Hepatocyte (in vitro differentiated cells): ENCODE results near the gene STAP2. TPM values are rescaled to one million over a fixed set of nuclear protein-coding genes. Genes with fewer than 3 reads are reported as not detected.
A peak's percentile ranks its signal among the peaks of the same experiment; 100 is the strongest.
"Not testable (repeated sequence)": the region's sequence is repeated elsewhere in the genome, so short reads cannot be mapped to it uniquely, and the experiment has no call there.

Experiments
- DNase-seq: peaks from one replicate; pipeline ENCODE4 v3.0.0-alpha.2; 2016; ENCODE audit warnings: low spot score
- H2AFZ ChIP-seq: fragments of 200-600 bp; sonication (generic); 2 replicates; pipeline ENCODE4 v1.6.0; 2016; ENCODE audit warnings: antibody characterized with exemption, mild to moderate bottlenecking
- H3K27ac ChIP-seq: fragments of 200-600 bp; sonication (generic); 2 replicates; pipeline ENCODE4 v1.5.1; 2016; ENCODE audit warnings: mild to moderate bottlenecking
- H3K27me3 ChIP-seq: fragments of 200-600 bp; sonication (generic); 2 replicates; pipeline ENCODE4 v1.6.1; 2016
- H3K36me3 ChIP-seq: fragments of 200-600 bp; sonication (generic); replicated peaks from 2 replicates; pipeline ENCODE4 v1.5.1; 2016; ENCODE audit warnings: low read depth; ENCODE audit not compliant: insufficient read depth
- H3K4me1 ChIP-seq: fragments of 200-600 bp; sonication (generic); 2 replicates; pipeline ENCODE4 v1.5.1; 2016; ENCODE audit warnings: mild to moderate bottlenecking, moderate library complexity; ENCODE audit not compliant: insufficient read depth
- H3K4me2 ChIP-seq: fragments of 200-600 bp; sonication (generic); 2 replicates; pipeline ENCODE4 v1.6.0; 2016
- H3K4me3 ChIP-seq: fragments of 200-600 bp; sonication (generic); 2 replicates; pipeline ENCODE4 v1.5.1; 2016; ENCODE audit warnings: mild to moderate bottlenecking
- H3K79me2 ChIP-seq: fragments of 200-600 bp; sonication (generic); 2 replicates; pipeline ENCODE4 v1.6.0; 2017; ENCODE audit warnings: mild to moderate bottlenecking
- H3K9me2 ChIP-seq: fragments of 200-600 bp; sonication (generic); replicated peaks from 2 replicates; pipeline ENCODE4 v1.6.0; 2017; ENCODE audit warnings: mild to moderate bottlenecking; ENCODE audit not compliant: insufficient read depth
- H3K9me3 ChIP-seq: fragments of 200-600 bp; sonication (generic); 2 replicates; pipeline ENCODE4 v1.5.1; 2016; ENCODE audit warnings: low read depth, mild to moderate bottlenecking
- H4K20me1 ChIP-seq: fragments of 200-600 bp; sonication (generic); 2 replicates; pipeline ENCODE4 v1.6.0; 2016; ENCODE audit warnings: mild to moderate bottlenecking; ENCODE audit not compliant: insufficient read depth, poor library complexity, severe bottlenecking
- CTCF ChIP-seq: fragments of 200-600 bp; sonication (generic); IDR thresholded peaks from 2 replicates; pipeline ENCODE4 v1.5.1; 2016; ENCODE audit warnings: antibody characterized with exemption, mild to moderate bottlenecking; ENCODE audit not compliant: poor library complexity
- EZH2 ChIP-seq: fragments of 200-600 bp; sonication (generic); IDR thresholded peaks from 2 replicates; pipeline ENCODE4 v1.6.1; 2016; ENCODE audit warnings: antibody characterized with exemption, mild to moderate bottlenecking, borderline replicate concordance
- EZH2phosphoT487 ChIP-seq: fragments of 200-600 bp; sonication (generic); IDR thresholded peaks from one replicate; pipeline ENCODE4 v1.6.1; 2018; ENCODE audit warnings: antibody characterized with exemption, mild to moderate bottlenecking, low read depth, moderate library complexity; ENCODE audit not compliant: unreplicated experiment, severe bottlenecking
- WGBS: methylation state at CpG from one replicate; pipeline ENCODE4 v1.1.6; 2016; ENCODE audit warnings: low lambda C conversion rate; ENCODE audit errors: missing lambda C conversion rate; 5-methylcytosine and 5-hydroxymethylcytosine counted together
- polyA plus RNA-seq: library from polyadenylated mRNA; unstranded; fragments of >200 nt; fragmentation: Nextera tagmentation; extraction: Ambion mirVana; gene quantifications from 2 replicates; pipeline ENCODE4 v1.2.1, GENCODE V29; 2016
- total RNA-seq: library from RNA; depleted of rRNA; stranded (reverse); fragments of >200 nt; gene quantifications from 2 replicates; pipeline ENCODE4 v1.2.3, GENCODE V29; 2014

STAP2 gene
- total and polyA plus RNA-seq, 2 experiments from 2014 or later = 28.1 to 34.4 TPM

GRCh38 chr19:4288091-4288777 is 50.4 kb downstream of the STAP2 start:
- no peaks in the 10 kb centered on the region for H3K27me3 ChIP-seq
- H3K4me2 ChIP-seq = no peak overlapping the region
- H3K4me1 ChIP-seq = no peaks in the 10 kb centered on the region
- H3K79me2 ChIP-seq = no peaks in the 10 kb centered on the region
- H3K27ac ChIP-seq = no peak overlapping the region
- no peaks in the 10 kb centered on the region for H3K36me3 ChIP-seq
- DNase-seq = no peak
- H4K20me1 ChIP-seq = no peaks in the 10 kb centered on the region
- 84% methylated on average over 16 of the region's 16 CpGs for WGBS
- H3K9me3 ChIP-seq = no peaks in the 10 kb centered on the region
- TF ChIP-seq EZH2phosphoT487 = no peak
- no peak for TF ChIP-seq EZH2
- TF ChIP-seq CTCF = no peak
- no peaks in the 10 kb centered on the region for H3K9me2 ChIP-seq
- no peak overlapping the region for H3K4me3 ChIP-seq
- H2AFZ ChIP-seq = no peak overlapping the region

GRCh38 chr19:4286141-4286540 is 52.5 kb downstream of the STAP2 start:
- H3K9me2 ChIP-seq, H3K36me3 ChIP-seq, DNase-seq, H3K4me1 ChIP-seq, H3K9me3 ChIP-seq, H3K27me3 ChIP-seq, H2AFZ ChIP-seq, H3K27ac ChIP-seq, H4K20me1 ChIP-seq, H3K4me3 ChIP-seq, H3K4me2 ChIP-seq, H3K79me2 ChIP-seq: not testable (repeated sequence)
- 94% methylated on average over 4 of the region's 4 CpGs for WGBS

- peak overlapping the region; percentile 60 for H3K4me2 ChIP-seq
- WGBS = 89% methylated on average over 6 of the region's 6 CpGs
- peaks cover 16% of the 10 kb centered on the region for H3K27me3 ChIP-seq
- no peak overlapping the region for H3K4me3 ChIP-seq
- H3K36me3 ChIP-seq = no peaks in the 10 kb centered on the region
- no peaks in the 10 kb centered on the region for H3K9me2 ChIP-seq
- DNase-seq = no peak
- no peaks in the 10 kb centered on the region for H3K79me2 ChIP-seq
- TF ChIP-seq EZH2 (no peak), CTCF (no peak), EZH2phosphoT487 (no peak)
- no peak overlapping the region for H2AFZ ChIP-seq
- no peaks in the 10 kb centered on the region for H4K20me1 ChIP-seq
- no peaks in the 10 kb centered on the region for H3K4me1 ChIP-seq
- no peaks in the 10 kb centered on the region for H3K9me3 ChIP-seq
- no peak overlapping the region for H3K27ac ChIP-seq
Measured at GRCh38 chr19:4284974-4285373, 53.7 kb downstream of the STAP2 start.

GRCh38 chr19:4284176-4284958 is 54.3 kb downstream of the STAP2 start:
- H3K27me3 ChIP-seq = peaks cover 22% of the 10 kb centered on the region
- no peaks in the 10 kb centered on the region for H3K36me3 ChIP-seq
- H4K20me1 ChIP-seq = no peaks in the 10 kb centered on the region
- TF ChIP-seq EZH2 (no peak), EZH2phosphoT487 (no peak), CTCF (no peak)
- no peak overlapping the region for H3K4me3 ChIP-seq
- H3K9me3 ChIP-seq = no peaks in the 10 kb centered on the region
- H3K27ac ChIP-seq = no peak overlapping the region
- 60% methylated on average over 20 of the region's 20 CpGs for WGBS
- DNase-seq = peak; percentile 53
- H3K9me2 ChIP-seq = no peaks in the 10 kb centered on the region
- H3K4me1 ChIP-seq = peaks cover 2% of the 10 kb centered on the region
- no peak overlapping the region for H2AFZ ChIP-seq
- no peaks in the 10 kb centered on the region for H3K79me2 ChIP-seq
- peak overlapping the region; percentile 60 for H3K4me2 ChIP-seq
